Measurements from ENCODE around the gene RAD51AP1.

Gene RAD51AP1

DNA sequence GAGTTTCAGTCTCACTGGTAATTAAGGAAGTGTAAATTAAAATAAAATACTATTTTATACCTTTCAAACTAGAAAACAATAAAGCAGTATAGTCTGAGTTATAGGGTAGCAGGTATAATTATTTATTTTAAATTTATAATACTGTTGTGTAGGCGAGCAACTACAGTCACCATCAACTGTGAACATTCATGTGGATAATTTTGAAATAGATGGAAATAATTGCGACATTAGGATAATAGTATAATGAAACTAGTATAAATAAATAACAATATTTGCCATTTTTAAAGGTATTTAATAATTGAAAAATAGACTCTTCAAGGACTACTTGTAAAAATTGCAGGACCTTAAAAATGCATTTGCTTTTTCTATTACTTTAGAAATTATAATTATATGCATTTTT, 19.5 kb downstream of the RAD51AP1 start:
- Histone ChIP-seq H3K4me3 (ENCODE audit: low read length) (no peak overlapping the region), H3K36me3 (replicated peaks; ENCODE audit: insufficient read depth, low read length) (peaks cover 2% of the 10 kb centered on the region; the same call in 1 of the 2 replicates), H3K79me2 (ENCODE audit: low read length) (no peaks in the 10 kb centered on the region)

GRCh38 chr12:4562034-4562657, 23.5 kb downstream of the RAD51AP1 start, which contains the start of gene DYRK4:
DYRK4 (plus strand) TSS chr12:4562208; CDS start chr12:4562246, 38 bp downstream.
- DNase-seq, result no peak
- no peaks in the 10 kb centered on the region for H3K79me2 ChIP-seq (ENCODE audit: low read length)
- H3K27ac ChIP-seq (ENCODE audit: low read length), result no peak within 1 kb of the TSS
- H3K9me2 ChIP-seq (replicated peaks; ENCODE audit: insufficient read depth, low read length), result no peaks in the 10 kb centered on the region
- H2AFZ ChIP-seq (ENCODE audit: low read length), result no peak within 1 kb of the TSS
- H3K9ac ChIP-seq (ENCODE audit: low read length), result no peak within 1 kb of the TSS
- no peaks in the 10 kb centered on the region for H4K20me1 ChIP-seq (ENCODE audit: insufficient read depth, low read length)
- no peaks in the 10 kb centered on the region for H3K27me3 ChIP-seq (replicated peaks; ENCODE audit: insufficient read depth, low read length)
- no peak for TF ChIP-seq EZH2 (optimal IDR thresholded peaks at IDR 0.05; ENCODE audit: low read depth, low read length)
- H3K4me1 ChIP-seq (ENCODE audit: low read length), result peaks cover 9% of the 10 kb centered on the region; the same call in 1 of the 2 replicates
- H3K9me3 ChIP-seq (replicated peaks; ENCODE audit: insufficient read depth, low read length), result no peaks in the 10 kb centered on the region
- H3K4me2 ChIP-seq (ENCODE audit: low read depth, low read length), result no peak within 1 kb of the TSS
- H3K4me3 ChIP-seq (ENCODE audit: low read length), result no peak within 1 kb of the TSS
- peaks cover 2% of the 10 kb centered on the region; the same call in 1 of the 2 replicates for H3K36me3 ChIP-seq (replicated peaks; ENCODE audit: insufficient read depth, low read length)
- peaks cover 4% of the 10 kb centered on the region; the same call in 1 of the 2 replicates for H3F3A ChIP-seq (ENCODE audit: insufficient read depth, low read length)

More for the DNA sequence above, 19.5 kb downstream of the RAD51AP1 start:
- Histone ChIP-seq H3K27me3 (replicated peaks; ENCODE audit: insufficient read depth, low read length) (no peaks in the 10 kb centered on the region), H3K4me1 (ENCODE audit: low read length) (no peaks in the 10 kb centered on the region), H3F3A (ENCODE audit: insufficient read depth, low read length) (no peaks in the 10 kb centered on the region), H4K20me1 (ENCODE audit: insufficient read depth, low read length) (no peaks in the 10 kb centered on the region), H3K9me3 (replicated peaks; ENCODE audit: insufficient read depth, low read length) (no peaks in the 10 kb centered on the region), H3K4me2 (ENCODE audit: low read depth, low read length) (no peak overlapping the region), H3K9ac (ENCODE audit: low read length) (no peak overlapping the region), H3K27ac (ENCODE audit: low read length) (no peak overlapping the region), H3K9me2 (replicated peaks; ENCODE audit: insufficient read depth, low read length) (no peaks in the 10 kb centered on the region), H2AFZ (ENCODE audit: low read length) (no peak overlapping the region)
- no peak for DNase-seq
- TF ChIP-seq EZH2 (optimal IDR thresholded peaks at IDR 0.05; ENCODE audit: low read depth, low read length), result no peak
- TF ChIP-seq EZH2phosphoT487 (IDR thresholded peaks at IDR 0.05; ENCODE audit: low read length), result no peak
- TF ChIP-seq, protein P1, sequence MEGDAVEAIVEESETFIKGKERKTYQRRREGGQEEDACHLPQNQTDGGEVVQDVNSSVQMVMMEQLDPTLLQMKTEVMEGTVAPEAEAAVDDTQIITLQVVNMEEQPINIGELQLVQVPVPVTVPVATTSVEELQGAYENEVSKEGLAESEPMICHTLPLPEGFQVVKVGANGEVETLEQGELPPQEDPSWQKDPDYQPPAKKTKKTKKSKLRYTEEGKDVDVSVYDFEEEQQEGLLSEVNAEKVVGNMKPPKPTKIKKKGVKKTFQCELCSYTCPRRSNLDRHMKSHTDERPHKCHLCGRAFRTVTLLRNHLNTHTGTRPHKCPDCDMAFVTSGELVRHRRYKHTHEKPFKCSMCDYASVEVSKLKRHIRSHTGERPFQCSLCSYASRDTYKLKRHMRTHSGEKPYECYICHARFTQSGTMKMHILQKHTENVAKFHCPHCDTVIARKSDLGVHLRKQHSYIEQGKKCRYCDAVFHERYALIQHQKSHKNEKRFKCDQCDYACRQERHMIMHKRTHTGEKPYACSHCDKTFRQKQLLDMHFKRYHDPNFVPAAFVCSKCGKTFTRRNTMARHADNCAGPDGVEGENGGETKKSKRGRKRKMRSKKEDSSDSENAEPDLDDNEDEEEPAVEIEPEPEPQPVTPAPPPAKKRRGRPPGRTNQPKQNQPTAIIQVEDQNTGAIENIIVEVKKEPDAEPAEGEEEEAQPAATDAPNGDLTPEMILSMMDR (IDR thresholded peaks at IDR 0.05; ENCODE audit: low read length), result no peak

- H3K4me2 ChIP-seq (ENCODE audit: low read depth, low read length), result no peak overlapping the region
- peaks cover 9% of the 10 kb centered on the region; the same call in 1 of the 2 replicates for H3K4me1 ChIP-seq (ENCODE audit: low read length)
- H2AFZ ChIP-seq (ENCODE audit: low read length), result no peak overlapping the region
Measured at GRCh38 chr12:4563336-4563735, 24.6 kb downstream of the RAD51AP1 start.

More at GRCh38 chr12:4563336-4563735, 24.6 kb downstream of the RAD51AP1 start:
- Histone ChIP-seq H3K9ac (ENCODE audit: low read length) (no peak overlapping the region), H3K79me2 (ENCODE audit: low read length) (no peaks in the 10 kb centered on the region), H3K9me3 (replicated peaks; ENCODE audit: insufficient read depth, low read length) (no peaks in the 10 kb centered on the region), H3K36me3 (replicated peaks; ENCODE audit: insufficient read depth, low read length) (peaks cover 2% of the 10 kb centered on the region; the same call in 1 of the 2 replicates), H3K9me2 (replicated peaks; ENCODE audit: insufficient read depth, low read length) (no peaks in the 10 kb centered on the region), H3K4me3 (ENCODE audit: low read length) (no peak overlapping the region), H4K20me1 (ENCODE audit: insufficient read depth, low read length) (no peaks in the 10 kb centered on the region), H3F3A (ENCODE audit: insufficient read depth, low read length) (peaks cover 4% of the 10 kb centered on the region; the same call in 1 of the 2 replicates), H3K27me3 (replicated peaks; ENCODE audit: insufficient read depth, low read length) (no peaks in the 10 kb centered on the region), H3K27ac (ENCODE audit: low read length) (no peak overlapping the region)
- no peak for DNase-seq
- TF ChIP-seq, protein P1 (IDR thresholded peaks at IDR 0.05; ENCODE audit: low read length), result no peak
- no peak for TF ChIP-seq EZH2 (optimal IDR thresholded peaks at IDR 0.05; ENCODE audit: low read depth, low read length)
- no peak for TF ChIP-seq EZH2phosphoT487 (IDR thresholded peaks at IDR 0.05; ENCODE audit: low read length)
